ENCODE data around the gene CCL27.

The CCL27 gene

GRCh38 chr9:34625186-34625486, 37.3 kb downstream of the CCL27 start:
- no peak for DNase-seq (ENCODE audit: low spot score)

GRCh38 chr9:34624475-34625185, 37.8 kb downstream of the CCL27 start:
- no peak for DNase-seq (ENCODE audit: low spot score)

- DNase-seq (ENCODE audit: low spot score): no peak
These were observed 38.9 kb downstream of the CCL27 start for GRCh38 chr9:34623374-34624235.

- DNase-seq (ENCODE audit: low spot score): peak; percentile 97
These were observed 42.1 kb downstream of the CCL27 start, which contains the start of gene DCTN3 for GRCh38 chr9:34620061-34620994. DCTN3 (minus strand) TSS chr9:34620495; CDS start chr9:34620464, 31 bp downstream.

GRCh38 chr9:34615132-34615531, 47.3 kb downstream of the CCL27 start:
- no peak for DNase-seq (ENCODE audit: low spot score)

- peak; percentile 63 for DNase-seq (ENCODE audit: low spot score)
These were observed 49.6 kb downstream of the CCL27 start for GRCh38 chr9:34612788-34613390.

All from kidney capillary endothelial cell (primary cell).